Esophagus muscularis mucosa (tissue), 4 donors: Measurements from ENCODE around the gene GALNT15. TPM values are rescaled to one million over a fixed set of nuclear protein-coding genes. Genes with fewer than 3 reads are reported as not detected.

ENCODE experiments used
- DNase-seq: peaks from one replicate; pipeline ENCODE4 v3.0.0-alpha.2; 2017; ENCODE audit errors: extremely low spot score
- H3K27ac ChIP-seq, 4 donors: fragments of 200-600 bp; sonication (generic); replicated peaks in 1 of 4; 1 replicate in 3 of 4; 2 replicates in 1 of 4; pipeline ENCODE4 v1.5.1; 2016 to 2019; ENCODE audit warnings: mild to moderate bottlenecking in 1 of 4
- H3K27me3 ChIP-seq, 4 donors: fragments of 200-600 bp; sonication (generic); one replicate each; pipeline versions ENCODE4 v1.5.1 to v1.6.0; 2016 to 2019
- H3K36me3 ChIP-seq, 4 donors: fragments of 200-600 bp; sonication (generic); one replicate each; pipeline ENCODE4 v1.5.1; 2016 to 2019
- H3K4me1 ChIP-seq, 4 donors: fragments of 200-600 bp; sonication (generic); one replicate each; pipeline ENCODE4 v1.5.1; 2016 to 2019
- H3K4me3 ChIP-seq, 4 donors: fragments of 200-600 bp; sonication (generic); 1 replicate in 2 of 4; 2 replicates in 2 of 4; pipeline ENCODE4 v1.5.1; 2016 to 2019; ENCODE audit warnings: mild to moderate bottlenecking in 4 of 4, moderate library complexity in 1 of 4
- H3K9me3 ChIP-seq, 4 donors: fragments of 200-600 bp; sonication (generic); 1 replicate in 3 of 4; 2 replicates in 1 of 4; pipeline ENCODE4 v1.5.1; 2016 to 2019
- EP300 ChIP-seq: sonication (generic); formaldehyde crosslinking; IDR thresholded peaks from one replicate; pipeline ENCODE4 v1.6.1; 2017; ENCODE audit warnings: antibody characterized with exemption
- POLR2A ChIP-seq: fragments of 450-650 bp; IDR thresholded peaks from one replicate; pipeline ENCODE4 v1.6.1; 2017; ENCODE audit warnings: antibody characterized with exemption, moderate library complexity, mild to moderate bottlenecking, low read depth
- POLR2AphosphoS5 ChIP-seq, 2 donors: sonication (generic); formaldehyde crosslinking; IDR thresholded peaks; one replicate each; pipeline ENCODE4 v1.6.1; 2017; ENCODE audit warnings: antibody characterized with exemption in 2 of 2
- WGBS: methylation state at CpG from one replicate; pipeline ENCODE4 v1.1.5; 2018; 5-methylcytosine and 5-hydroxymethylcytosine counted together
- intact Hi-C: fragments of 100-400 bp; cut with DNase I; formaldehyde crosslinking; loops from one replicate; pipeline ENCODE4 v1.15.1; 2023
- total RNA-seq, 4 donors: library from RNA; depleted of rRNA; stranded (reverse); fragments of >200 nt; gene quantifications; one replicate each; pipeline versions ENCODE4 v1.1.0 to v1.2.1, GENCODE V29; 2016
- TF ChIP-seq, protein P1 (sequence below), 3 experiments: fragments of 200-600 bp in 2 of 3; fragments of 450-650 bp in 1 of 3; sonication (generic) in 2 of 3; IDR thresholded peaks; one replicate each; pipeline ENCODE4 v1.5.1; 2017 to 2019; ENCODE audit warnings: antibody characterized with exemption in 3 of 3, mild to moderate bottlenecking in 2 of 3, moderate library complexity in 1 of 3

GALNT15 gene
- total RNA-seq, 4 donors from 2014 or later = 76.0 to 320 (median 135) TPM

DNA sequence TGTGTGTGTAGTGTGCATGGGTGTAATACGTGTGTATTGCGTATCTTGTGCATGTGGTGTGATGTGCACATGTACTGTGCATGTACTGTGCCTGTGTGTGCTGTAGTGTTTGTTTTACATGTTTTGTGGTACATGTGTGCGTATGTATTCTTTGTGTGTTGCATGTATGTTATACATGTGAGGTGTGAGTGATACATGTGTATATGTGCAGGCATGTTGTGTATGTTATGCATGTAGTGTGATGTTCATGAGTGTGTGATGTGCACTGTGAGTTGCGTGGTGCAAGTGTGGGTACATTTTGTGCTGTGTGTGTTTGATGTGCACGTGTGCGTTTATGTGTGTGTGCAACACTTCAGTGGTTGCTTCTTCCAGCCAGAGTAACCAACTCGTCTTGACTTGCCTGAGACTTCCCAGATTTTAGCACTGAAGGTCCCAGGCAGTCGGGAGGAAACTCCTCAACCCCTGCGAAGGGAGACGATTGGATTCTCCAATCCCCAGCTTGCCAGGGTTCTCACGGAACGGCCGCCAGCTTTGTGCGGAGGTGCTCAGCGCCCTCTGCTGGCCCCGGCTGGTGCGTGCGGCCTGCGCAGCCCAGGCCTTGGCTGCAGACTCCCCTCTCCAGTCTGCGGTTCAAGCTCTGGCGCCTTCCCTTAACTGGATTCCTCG lies 3.6 kb downstream of the GALNT15 start:
- intact Hi-C loops = loop anchor here (2.0 to 5.0 kb wide), 3 partner anchors 69 to 361 kb away; no protein-coding TSS in a partner anchor
- peaks cover 0 to 33% (median 3%) of the 10 kb centered on the region in 4 donors for H3K36me3 ChIP-seq
- peak overlapping the region; percentile 4 to 52 (median 28) for H3K27ac ChIP-seq
- 19% methylated on average over 22 of the region's 22 CpGs for WGBS
- no peaks in the 10 kb centered on the region for H3K27me3 ChIP-seq
- TF ChIP-seq, protein P1, sequence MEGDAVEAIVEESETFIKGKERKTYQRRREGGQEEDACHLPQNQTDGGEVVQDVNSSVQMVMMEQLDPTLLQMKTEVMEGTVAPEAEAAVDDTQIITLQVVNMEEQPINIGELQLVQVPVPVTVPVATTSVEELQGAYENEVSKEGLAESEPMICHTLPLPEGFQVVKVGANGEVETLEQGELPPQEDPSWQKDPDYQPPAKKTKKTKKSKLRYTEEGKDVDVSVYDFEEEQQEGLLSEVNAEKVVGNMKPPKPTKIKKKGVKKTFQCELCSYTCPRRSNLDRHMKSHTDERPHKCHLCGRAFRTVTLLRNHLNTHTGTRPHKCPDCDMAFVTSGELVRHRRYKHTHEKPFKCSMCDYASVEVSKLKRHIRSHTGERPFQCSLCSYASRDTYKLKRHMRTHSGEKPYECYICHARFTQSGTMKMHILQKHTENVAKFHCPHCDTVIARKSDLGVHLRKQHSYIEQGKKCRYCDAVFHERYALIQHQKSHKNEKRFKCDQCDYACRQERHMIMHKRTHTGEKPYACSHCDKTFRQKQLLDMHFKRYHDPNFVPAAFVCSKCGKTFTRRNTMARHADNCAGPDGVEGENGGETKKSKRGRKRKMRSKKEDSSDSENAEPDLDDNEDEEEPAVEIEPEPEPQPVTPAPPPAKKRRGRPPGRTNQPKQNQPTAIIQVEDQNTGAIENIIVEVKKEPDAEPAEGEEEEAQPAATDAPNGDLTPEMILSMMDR (IDR thresholded peaks at IDR 0.05) = peak; percentile 91 to 99 (median 94)
- no peak for TF ChIP-seq EP300
- TF ChIP-seq POLR2A = no peak
- TF ChIP-seq POLR2AphosphoS5 (IDR thresholded peaks at IDR 0.05) = peak; percentile 67 to 79
- H3K4me1 ChIP-seq = peaks cover 13 to 69% (median 43%) of the 10 kb centered on the region in 4 donors
- peak overlapping the region; percentile 48 to 68 (median 52) for H3K4me3 ChIP-seq
- peak; percentile 94 for DNase-seq
- no peaks in the 10 kb centered on the region for H3K9me3 ChIP-seq

DNA sequence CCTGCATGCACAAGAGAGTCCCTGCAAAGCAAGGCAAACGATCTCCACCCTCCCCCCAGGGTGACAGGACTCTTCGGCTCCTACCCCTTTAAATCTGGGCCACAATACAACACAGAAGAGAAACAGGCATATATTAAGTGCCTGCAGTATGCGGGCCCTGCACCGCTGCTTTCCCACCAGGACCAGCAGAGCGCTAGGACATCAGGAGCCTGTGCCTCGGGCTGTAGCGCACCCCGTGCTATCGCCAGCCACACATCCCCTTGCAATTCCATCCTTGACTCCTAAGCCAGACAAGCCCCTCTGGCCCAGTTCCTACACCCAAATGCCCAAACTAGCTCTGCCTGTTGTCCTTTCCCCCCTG lies 4.1 kb downstream of the GALNT15 start:
- TF ChIP-seq POLR2A (no peak), EP300 (no peak), POLR2AphosphoS5 (IDR thresholded peaks at IDR 0.05) (no peak)
- TF ChIP-seq, protein P1 (IDR thresholded peaks at IDR 0.05) = no peak
- peaks cover 0 to 38% (median 3%) of the 10 kb centered on the region in 4 donors for H3K36me3 ChIP-seq

DNA sequence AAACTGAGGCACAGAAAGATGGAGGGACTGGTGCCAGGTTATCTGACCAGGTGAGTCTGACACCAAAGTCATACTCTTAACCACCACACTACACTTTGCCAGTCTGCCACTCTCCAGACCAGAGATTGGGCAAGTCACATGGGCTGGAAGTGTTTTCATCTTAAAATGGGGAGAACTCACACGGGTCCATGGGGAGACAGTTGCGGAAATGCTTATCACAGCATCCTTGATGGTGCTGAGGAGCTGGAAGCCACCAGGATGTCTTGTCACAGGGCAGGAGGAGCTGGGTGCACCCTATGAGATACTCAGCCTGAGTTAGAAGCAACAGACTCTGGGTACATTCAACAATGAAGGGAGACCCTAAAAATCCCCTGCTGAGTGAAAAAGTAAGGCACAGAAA lies 4.8 kb downstream of the GALNT15 start:
- H3K9me3 ChIP-seq = no peaks in the 10 kb centered on the region
- peaks cover 8 to 65% (median 31%) of the 10 kb centered on the region in 4 donors for H3K4me1 ChIP-seq
- peak; percentile 77 for DNase-seq
- H3K36me3 ChIP-seq = peaks cover 0 to 38% (median 3%) of the 10 kb centered on the region in 4 donors
- intact Hi-C loops = loop anchor here (2.0 to 5.0 kb wide), 3 partner anchors 68 to 362 kb away; no protein-coding TSS in a partner anchor
- H3K27ac ChIP-seq = peak overlapping the region in 3 of 4 donors; percentile 11 to 52 (median 44)
- 80% methylated on average over 1 of the region's 2 CpGs for WGBS
- TF ChIP-seq POLR2AphosphoS5 (IDR thresholded peaks at IDR 0.05) = no peak
- TF ChIP-seq, protein P1 (IDR thresholded peaks at IDR 0.05) = no peak
- TF ChIP-seq POLR2A = no peak
- no peak for TF ChIP-seq EP300
- peak overlapping the region; percentile 48 to 68 (median 52) for H3K4me3 ChIP-seq
- no peaks in the 10 kb centered on the region for H3K27me3 ChIP-seq

More for the DNA sequence above, 4.1 kb downstream of the GALNT15 start:
- DNase-seq = no peak
- H3K4me1 ChIP-seq = peaks cover 13 to 69% (median 37%) of the 10 kb centered on the region in 4 donors
- peak overlapping the region; percentile 48 to 68 (median 52) for H3K4me3 ChIP-seq
- H3K9me3 ChIP-seq = no peaks in the 10 kb centered on the region
- peak overlapping the region; percentile 4 to 52 (median 28) for H3K27ac ChIP-seq
- no peaks in the 10 kb centered on the region for H3K27me3 ChIP-seq
- 62% methylated on average over 7 of the region's 9 CpGs for WGBS
- intact Hi-C loops = loop anchor here (2.0 to 5.0 kb wide), 3 partner anchors 69 to 361 kb away; no protein-coding TSS in a partner anchor

DNA sequence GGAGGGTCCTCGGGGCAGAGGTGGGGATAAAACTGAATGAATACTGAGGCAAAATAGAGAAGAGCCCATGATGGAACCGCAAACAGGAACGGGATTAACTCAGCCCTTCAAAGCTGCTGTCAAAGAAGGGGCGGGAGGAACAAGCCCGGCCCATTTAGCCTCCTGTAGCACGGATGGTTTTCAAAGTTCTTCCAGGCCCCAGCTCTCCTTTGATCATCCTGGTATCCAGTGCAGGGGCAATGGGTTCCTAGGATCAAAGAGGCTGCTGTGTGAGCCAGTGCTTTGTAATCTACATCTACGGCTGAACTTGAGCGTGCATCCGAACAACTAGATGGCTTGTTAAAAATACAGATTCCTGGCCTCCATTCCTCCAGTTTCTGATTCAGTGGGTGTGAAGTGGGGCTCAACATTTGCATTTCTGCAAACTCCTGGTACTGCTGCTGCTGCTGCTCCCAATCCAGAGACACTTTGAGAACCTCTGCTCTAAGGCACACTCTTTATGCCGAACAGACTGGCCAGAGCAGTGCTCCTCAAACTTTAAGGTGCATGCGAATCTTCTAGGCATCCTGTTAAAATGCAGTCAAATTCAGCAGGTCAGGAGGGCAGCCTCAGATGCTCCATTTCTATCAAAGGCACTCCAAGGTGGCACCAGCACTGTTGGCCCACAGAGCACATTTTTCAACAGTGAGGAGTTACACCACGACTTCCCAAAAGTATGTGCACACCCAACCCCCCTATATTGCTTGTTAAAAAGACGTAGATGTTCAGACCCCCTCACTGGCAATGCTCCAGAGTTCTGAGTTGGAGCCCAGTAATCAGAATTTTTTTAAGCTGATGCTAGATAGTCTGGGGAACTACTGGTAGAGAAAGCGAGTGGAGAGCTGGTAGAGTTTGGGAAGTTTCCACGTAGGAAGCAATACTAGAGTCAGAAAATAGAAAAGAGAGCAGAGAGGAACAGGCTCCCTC lies 5.6 kb downstream of the GALNT15 start:
- intact Hi-C loops = loop anchor here (2.0 to 5.0 kb wide), 3 partner anchors 67 to 363 kb away; no protein-coding TSS in a partner anchor
- H3K4me1 ChIP-seq = peaks cover 8 to 64% (median 24%) of the 10 kb centered on the region in 4 donors
- peaks cover 0 to 46% (median 4%) of the 10 kb centered on the region in 4 donors for H3K36me3 ChIP-seq
- H3K9me3 ChIP-seq = no peaks in the 10 kb centered on the region
- no peak for DNase-seq
- WGBS = 83% methylated on average over 14 of the region's 15 CpGs
- H3K27ac ChIP-seq = peak overlapping the region in 3 of 4 donors; percentile 28 to 44 (median 41)
- peak overlapping the region in 3 of 4 donors; percentile 48 to 68 (median 51) for H3K4me3 ChIP-seq
- no peaks in the 10 kb centered on the region for H3K27me3 ChIP-seq
- no peak for TF ChIP-seq EP300
- TF ChIP-seq POLR2AphosphoS5 (IDR thresholded peaks at IDR 0.05) = no peak
